GM19438 (cell line): ENCODE data around the gene UBA6.
"Not testable (repeated sequence)": the region's sequence is repeated elsewhere in the genome, so short reads cannot be mapped to it uniquely, and the experiment has no call there.

Source experiments
- ATAC-seq: cut with Tn5 transposase; IDR thresholded peaks from one replicate; pipeline ENCODE4 v1.9.1; 2021; ENCODE audit warnings: low read depth; ENCODE audit not compliant: unreplicated experiment

The UBA6 gene

GRCh38 chr4:67678612-67679011 lies 22.3 kb downstream of the UBA6 start:
- ATAC-seq = no peak

- no peak for ATAC-seq
Observed at GRCh38 chr4:67674098-67674497, 26.9 kb downstream of the UBA6 start.

- ATAC-seq = no peak
Observed at GRCh38 chr4:67668315-67668714, 32.6 kb downstream of the UBA6 start.

GRCh38 chr4:67660418-67660817 lies 40.5 kb downstream of the UBA6 start:
- ATAC-seq = no peak

GRCh38 chr4:67659065-67659464 lies 41.9 kb downstream of the UBA6 start:
- no peak for ATAC-seq

GRCh38 chr4:67658302-67658701 lies 42.7 kb downstream of the UBA6 start:
- no peak for ATAC-seq

GRCh38 chr4:67651536-67651935 lies 49.4 kb downstream of the UBA6 start:
- ATAC-seq = no peak

GRCh38 chr4:67638136-67638535 lies 62.8 kb downstream of the UBA6 start:
- ATAC-seq = no peak

- not testable (repeated sequence) for ATAC-seq
Observed at GRCh38 chr4:67636978-67637377, 64.0 kb downstream of the UBA6 start.

GRCh38 chr4:67635331-67635730 lies 65.6 kb downstream of the UBA6 start:
- ATAC-seq = no peak

- ATAC-seq = no peak
Observed at GRCh38 chr4:67634741-67635140, 66.2 kb downstream of the UBA6 start.

- no peak for ATAC-seq
Observed at GRCh38 chr4:67632492-67632891, 68.5 kb downstream of the UBA6 start.

GRCh38 chr4:67624939-67625338 lies 76.0 kb downstream of the UBA6 start:
- ATAC-seq = no peak

- ATAC-seq = no peak
Observed at GRCh38 chr4:67616478-67616877, 84.5 kb downstream of the UBA6 start.

GRCh38 chr4:67615119-67615518 lies 85.8 kb downstream of the UBA6 start:
- no peak for ATAC-seq

- no peak for ATAC-seq
Observed at GRCh38 chr4:67614186-67614585, 86.8 kb downstream of the UBA6 start.

GRCh38 chr4:67608027-67608426 lies 92.9 kb downstream of the UBA6 start:
- no peak for ATAC-seq

- ATAC-seq = no peak
Observed at GRCh38 chr4:67604749-67605148, 96.2 kb downstream of the UBA6 start.

GRCh38 chr4:67604029-67604381 lies 97.0 kb downstream of the UBA6 start:
- ATAC-seq = no peak

- no peak for ATAC-seq
Observed at GRCh38 chr4:67603310-67604028, 97.5 kb downstream of the UBA6 start.

- ATAC-seq = no peak
Observed at GRCh38 chr4:67593741-67594175, 107.2 kb downstream of the UBA6 start.

GRCh38 chr4:67587156-67587555 lies 113.8 kb downstream of the UBA6 start:
- ATAC-seq = no peak

GRCh38 chr4:67584496-67584895 lies 116.5 kb downstream of the UBA6 start:
- ATAC-seq = no peak
